ENCODE measurements around the gene ZNF716.
"Not testable (repeated sequence)": the region's sequence is repeated elsewhere in the genome, so short reads cannot be mapped to it uniquely, and the experiment has no call there.

DNA sequence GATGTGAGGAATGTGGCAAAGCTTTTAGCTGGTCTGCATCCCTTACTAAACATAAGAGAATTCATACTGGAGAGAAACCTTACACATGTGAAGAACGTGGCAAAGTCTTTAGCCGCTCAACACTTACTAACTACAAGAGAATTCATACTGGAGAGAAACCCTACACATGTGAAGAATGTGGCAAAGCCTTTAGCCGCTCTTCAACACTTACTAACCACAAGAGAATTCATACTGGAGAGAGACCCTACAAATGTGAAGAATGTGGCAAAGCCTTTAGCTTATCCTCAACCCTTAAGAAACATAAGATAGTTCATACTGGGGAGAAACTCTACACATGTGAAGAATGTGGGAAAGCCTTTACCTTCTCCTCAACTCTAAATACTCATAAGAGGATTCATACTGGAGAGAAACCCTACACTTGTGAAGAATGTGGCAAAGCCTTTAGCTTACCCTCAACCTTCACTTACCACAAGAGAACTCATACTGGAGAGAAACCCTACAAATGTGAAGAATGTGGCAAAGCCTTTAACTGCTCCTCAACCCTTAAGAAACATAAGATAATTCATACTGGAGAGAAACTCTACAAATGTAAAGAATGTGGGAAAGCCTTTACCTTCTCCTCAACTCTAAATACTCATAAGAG is 19.3 kb downstream of the ZNF716 start:
- TF ChIP-seq, protein P1, sequence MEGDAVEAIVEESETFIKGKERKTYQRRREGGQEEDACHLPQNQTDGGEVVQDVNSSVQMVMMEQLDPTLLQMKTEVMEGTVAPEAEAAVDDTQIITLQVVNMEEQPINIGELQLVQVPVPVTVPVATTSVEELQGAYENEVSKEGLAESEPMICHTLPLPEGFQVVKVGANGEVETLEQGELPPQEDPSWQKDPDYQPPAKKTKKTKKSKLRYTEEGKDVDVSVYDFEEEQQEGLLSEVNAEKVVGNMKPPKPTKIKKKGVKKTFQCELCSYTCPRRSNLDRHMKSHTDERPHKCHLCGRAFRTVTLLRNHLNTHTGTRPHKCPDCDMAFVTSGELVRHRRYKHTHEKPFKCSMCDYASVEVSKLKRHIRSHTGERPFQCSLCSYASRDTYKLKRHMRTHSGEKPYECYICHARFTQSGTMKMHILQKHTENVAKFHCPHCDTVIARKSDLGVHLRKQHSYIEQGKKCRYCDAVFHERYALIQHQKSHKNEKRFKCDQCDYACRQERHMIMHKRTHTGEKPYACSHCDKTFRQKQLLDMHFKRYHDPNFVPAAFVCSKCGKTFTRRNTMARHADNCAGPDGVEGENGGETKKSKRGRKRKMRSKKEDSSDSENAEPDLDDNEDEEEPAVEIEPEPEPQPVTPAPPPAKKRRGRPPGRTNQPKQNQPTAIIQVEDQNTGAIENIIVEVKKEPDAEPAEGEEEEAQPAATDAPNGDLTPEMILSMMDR (IDR thresholded peaks at IDR 0.05), result not testable (repeated sequence)
- TF ChIP-seq POLR2AphosphoS5 (IDR thresholded peaks at IDR 0.05), result not testable (repeated sequence)
